Measurements from ENCODE around the gene GPR15LG.

DNA sequence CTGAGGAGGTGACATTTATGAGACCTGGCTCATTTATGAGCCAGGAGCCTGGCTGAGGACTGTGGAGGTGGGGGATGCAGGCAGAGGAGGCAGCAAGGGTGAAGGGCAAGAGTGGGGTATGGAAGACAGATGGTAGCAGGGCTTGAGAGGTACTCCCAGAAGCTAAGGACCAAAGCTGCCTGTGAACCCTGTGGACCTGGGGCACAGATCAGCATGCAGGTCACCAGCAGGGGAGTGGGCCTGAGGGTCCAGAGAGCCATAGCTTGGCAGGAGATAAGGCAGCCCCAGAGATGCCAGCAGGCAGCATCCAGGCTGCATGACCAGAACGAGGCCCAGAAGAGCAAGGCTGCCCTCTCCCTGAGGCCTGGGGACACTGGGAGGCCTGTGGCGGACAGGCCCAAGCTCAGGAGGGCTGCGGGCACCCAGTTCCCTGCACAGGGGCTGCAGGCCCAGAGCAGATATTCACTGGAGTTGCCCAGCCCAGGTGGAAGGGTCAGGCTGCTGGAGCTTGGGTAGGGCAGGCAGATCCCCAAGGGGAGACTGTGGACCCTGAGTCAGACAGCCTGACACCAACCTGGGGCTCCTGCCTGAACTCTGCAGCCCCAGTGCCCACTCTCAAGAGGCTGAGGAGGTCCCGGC, 3.4 kb downstream of the GPR15LG start:
- no peak for TF ChIP-seq CTCF (IDR thresholded peaks at IDR 0.05; ENCODE audit: low read length)
- no peak for TF ChIP-seq EZH2 (IDR thresholded peaks at IDR 0.05; ENCODE audit: borderline replicate concordance, low read length)
